SK-N-SH (cell line): ENCODE results near the gene GLT8D1. TPM values are rescaled to one million over a fixed set of nuclear protein-coding genes. Genes with fewer than 3 reads are reported as not detected.

Experiments used
- CTCF ChIA-PET: fragments of 300-600, 350-600 bp; formaldehyde crosslinking; extraction: SDS; loops from one replicate; lab custom pipeline; 2021; lab: Yijun Ruan, JAX
- POLR2A ChIA-PET: fragments of 350-600 bp; sonication (Branson Sonifier 250); formaldehyde crosslinking; extraction: SDS; loops from one replicate; lab custom pipeline; 2020; ENCODE audit warnings: antibody characterized with exemption, inconsistent platforms; lab: Yijun Ruan, JAX
- DNase-seq: peaks from one replicate; pipeline ENCODE4 v3.0.0; 2012
- H2AFZ ChIP-seq: fragments of 200-600 bp; sonication (generic); 2 replicates; pipeline ENCODE4 v1.8.1; 2016; ENCODE audit warnings: antibody characterized with exemption, mild to moderate bottlenecking, low read depth
- H3F3A ChIP-seq: fragments of 200-600 bp; sonication (generic); replicated peaks from 2 replicates; pipeline ENCODE3; 2016; ENCODE audit warnings: antibody characterized with exemption, mild to moderate bottlenecking; ENCODE audit not compliant: insufficient read depth
- H3K27ac ChIP-seq, 2 experiments: fragments of 200-500 bp in 1 of 2; fragments of 200-600 bp in 1 of 2; sonication (Bioruptor generic) in 1 of 2; sonication (generic), shearing (Covaris generic) in 1 of 2; 2 replicates each; pipeline versions ENCODE4 v1.5.1 to v1.6.1; 2014 to 2016; ENCODE audit warnings: low read depth in 2 of 2, inconsistent platforms in 1 of 2, low read length in 1 of 2, mild to moderate bottlenecking in 1 of 2, mixed read lengths in 1 of 2
- H3K27me3 ChIP-seq: fragments of 200-600 bp; sonication (generic), shearing (Covaris generic); 2 replicates; pipeline ENCODE4 v1.6.1; 2016; ENCODE audit warnings: mixed run types; ENCODE audit not compliant: insufficient read depth
- H3K36me3 ChIP-seq, 2 experiments: fragments of 200-500 bp in 1 of 2; fragments of 200-600 bp in 1 of 2; sonication (Bioruptor generic) in 1 of 2; sonication (generic) in 1 of 2; replicated peaks in 1 of 2; 2 replicates each; pipeline versions ENCODE3 to v1.5.1; 2014 to 2016; ENCODE audit warnings: low read length in 1 of 2, mild to moderate bottlenecking in 1 of 2; ENCODE audit not compliant: insufficient read depth in 2 of 2, control insufficient read depth in 1 of 2
- H3K4me1 ChIP-seq, 2 experiments: fragments of 200-500 bp in 1 of 2; fragments of 200-600 bp in 1 of 2; sonication (Bioruptor generic) in 1 of 2; sonication (generic), shearing (Covaris generic) in 1 of 2; 2 replicates each; pipeline versions ENCODE4 v1.5.1 to v1.6.1; 2014 to 2016; ENCODE audit warnings: low read depth in 1 of 2, low read length in 1 of 2, mixed run types in 1 of 2; ENCODE audit not compliant: insufficient read depth in 2 of 2, control insufficient read depth in 1 of 2
- H3K4me2 ChIP-seq: fragments of 200-600 bp; sonication (generic), shearing (Covaris generic); 2 replicates; pipeline ENCODE4 v1.6.1; 2017; ENCODE audit warnings: mixed run types
- H3K4me3 ChIP-seq, 2 experiments: fragments of 200-500 bp in 1 of 2; fragments of 200-600 bp in 1 of 2; sonication (Bioruptor generic) in 1 of 2; sonication (generic), shearing (Covaris generic) in 1 of 2; 2 replicates each; pipeline versions ENCODE4 v1.5.1 to v1.8.1; 2014 to 2016; ENCODE audit warnings: low read depth in 2 of 2, inconsistent platforms in 1 of 2, low read length in 1 of 2, mild to moderate bottlenecking in 1 of 2, mixed read lengths in 1 of 2, moderate library complexity in 1 of 2
- H3K79me2 ChIP-seq: fragments of 200-600 bp; sonication (generic); 2 replicates; pipeline ENCODE4 v1.8.1; 2017; ENCODE audit warnings: mild to moderate bottlenecking; ENCODE audit not compliant: insufficient read depth
- H3K9ac ChIP-seq: fragments of 200-600 bp; sonication (generic); 2 replicates; pipeline ENCODE4 v1.6.1; 2017; ENCODE audit warnings: mixed run types
- H3K9me2 ChIP-seq: fragments of 200-600 bp; sonication (generic); 2 replicates; pipeline ENCODE4 v1.6.1; 2017; ENCODE audit warnings: mixed run types
- H3K9me3 ChIP-seq: fragments of 200-600 bp; sonication (generic); 2 replicates; pipeline ENCODE4 v1.6.1; 2017; ENCODE audit warnings: mixed run types, mild to moderate bottlenecking, moderate library complexity
- H4K20me1 ChIP-seq: fragments of 200-600 bp; sonication (generic); 2 replicates; pipeline ENCODE4 v1.6.1; 2017; ENCODE audit warnings: mild to moderate bottlenecking, mixed run types; ENCODE audit not compliant: insufficient read depth
- ELF1 ChIP-seq: IDR thresholded peaks from 2 replicates; pipeline ENCODE4 v1.4.0; 2012
- EZH2phosphoT487 ChIP-seq: fragments of 200-600 bp; sonication (generic); IDR thresholded peaks from 2 replicates; pipeline ENCODE4 v1.6.1; 2017; ENCODE audit warnings: low read depth, mixed run types, mild to moderate bottlenecking, antibody characterized with exemption, moderate library complexity, borderline replicate concordance
- MXI1 ChIP-seq: IDR thresholded peaks from 2 replicates; pipeline ENCODE4 v1.6.1; 2012; ENCODE audit warnings: mild to moderate bottlenecking, low read depth, low read length, improper control_type of control experiment
- NFIC ChIP-seq: IDR thresholded peaks from 2 replicates; pipeline ENCODE4 v1.4.0; 2012; ENCODE audit warnings: borderline replicate concordance
- NRF1 ChIP-seq: IDR thresholded peaks from 2 replicates; pipeline ENCODE4 v1.6.1; 2012; ENCODE audit warnings: low read depth, mild to moderate bottlenecking, low read length
- RFX5 ChIP-seq: IDR thresholded peaks from 2 replicates; pipeline ENCODE4 v1.6.1; 2012; ENCODE audit warnings: mild to moderate bottlenecking, improper control_type of control experiment, low read length
- RXRA ChIP-seq: IDR thresholded peaks from 2 replicates; pipeline ENCODE4 v1.4.0; 2012; ENCODE audit warnings: low read depth, mild to moderate bottlenecking, borderline replicate concordance
- WGBS: methylation state at CpG from one replicate; pipeline ENCODE4 v1.1.6; 2017; ENCODE audit warnings: low lambda C conversion rate; 5-methylcytosine and 5-hydroxymethylcytosine counted together
- polyA plus RNA-seq, 3 experiments: library from polyadenylated mRNA; depleted of rRNA; stranded (reverse); fragments of >200 nt; gene quantifications; 2 replicates each; pipeline ENCODE4 v1.2.3, GENCODE V29; 2012
- TF ChIP-seq, protein P1 (sequence below): IDR thresholded peaks from 2 replicates; pipeline ENCODE4 v1.6.1; 2012; ENCODE audit warnings: mild to moderate bottlenecking, low read depth, low read length, moderate library complexity
- TF ChIP-seq, protein P2 (sequence below): IDR thresholded peaks from 2 replicates; pipeline ENCODE4 v1.4.0; 2012; ENCODE audit warnings: low read depth, borderline replicate concordance
- TF ChIP-seq, protein P3 (sequence below): IDR thresholded peaks from 2 replicates; pipeline ENCODE4 v1.4.0; 2012; ENCODE audit warnings: low read depth
- TF ChIP-seq, protein P4 (sequence below): fragments of 150-350 bp; IDR thresholded peaks from 2 replicates; pipeline ENCODE4 v1.6.1; 2016; ENCODE audit warnings: mild to moderate bottlenecking, low read depth, low read length
- TF ChIP-seq, protein P5 (sequence below): fragments of 200-600 bp; sonication (generic); IDR thresholded peaks from 2 replicates; pipeline ENCODE4 v1.6.1; 2017; ENCODE audit warnings: antibody characterized with exemption, mild to moderate bottlenecking, moderate library complexity
- TF ChIP-seq, protein P6 (sequence below): IDR thresholded peaks from 2 replicates; pipeline ENCODE4 v1.4.0; 2012; ENCODE audit warnings: low read depth, borderline replicate concordance

Gene GLT8D1
- polyA plus RNA-seq, 1 of the 3 experiments (the other 2 are of a cell fraction) = 102 TPM

DNA sequence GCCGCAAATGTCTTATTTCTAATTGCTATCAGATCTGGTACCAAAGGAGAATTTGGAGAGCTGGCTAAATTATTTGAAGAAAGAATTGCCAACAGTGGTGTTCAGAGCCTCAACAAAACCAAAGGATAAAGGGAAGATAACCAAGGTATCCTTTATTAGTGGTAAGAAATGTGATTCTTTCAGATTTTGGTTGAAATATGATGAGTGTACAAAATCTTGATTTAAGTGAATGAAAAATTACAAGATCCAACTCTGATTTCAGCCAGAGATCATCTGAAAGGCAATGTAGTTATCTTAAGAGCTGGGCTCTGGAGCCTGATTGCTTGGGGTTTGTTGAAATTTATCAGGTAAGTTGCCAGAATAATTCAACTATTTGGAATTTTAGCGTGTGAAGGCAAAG lies 15.0 kb downstream of the GLT8D1 start:
- H3K4me3 ChIP-seq = no peak overlapping the region
- 79% methylated on average over 2 of the region's 2 CpGs for WGBS
- H3K9me2 ChIP-seq = no peaks in the 10 kb centered on the region
- peaks cover 43% of the 10 kb centered on the region for H3F3A ChIP-seq
- no peak overlapping the region for H3K4me2 ChIP-seq
- peaks cover 79 to 86% of the 10 kb centered on the region in 2 experiments for H3K36me3 ChIP-seq
- H3K79me2 ChIP-seq = peaks cover 60% of the 10 kb centered on the region
- POLR2A ChIA-PET = no interaction called here
- H4K20me1 ChIP-seq = no peaks in the 10 kb centered on the region
- TF ChIP-seq, protein P1, sequence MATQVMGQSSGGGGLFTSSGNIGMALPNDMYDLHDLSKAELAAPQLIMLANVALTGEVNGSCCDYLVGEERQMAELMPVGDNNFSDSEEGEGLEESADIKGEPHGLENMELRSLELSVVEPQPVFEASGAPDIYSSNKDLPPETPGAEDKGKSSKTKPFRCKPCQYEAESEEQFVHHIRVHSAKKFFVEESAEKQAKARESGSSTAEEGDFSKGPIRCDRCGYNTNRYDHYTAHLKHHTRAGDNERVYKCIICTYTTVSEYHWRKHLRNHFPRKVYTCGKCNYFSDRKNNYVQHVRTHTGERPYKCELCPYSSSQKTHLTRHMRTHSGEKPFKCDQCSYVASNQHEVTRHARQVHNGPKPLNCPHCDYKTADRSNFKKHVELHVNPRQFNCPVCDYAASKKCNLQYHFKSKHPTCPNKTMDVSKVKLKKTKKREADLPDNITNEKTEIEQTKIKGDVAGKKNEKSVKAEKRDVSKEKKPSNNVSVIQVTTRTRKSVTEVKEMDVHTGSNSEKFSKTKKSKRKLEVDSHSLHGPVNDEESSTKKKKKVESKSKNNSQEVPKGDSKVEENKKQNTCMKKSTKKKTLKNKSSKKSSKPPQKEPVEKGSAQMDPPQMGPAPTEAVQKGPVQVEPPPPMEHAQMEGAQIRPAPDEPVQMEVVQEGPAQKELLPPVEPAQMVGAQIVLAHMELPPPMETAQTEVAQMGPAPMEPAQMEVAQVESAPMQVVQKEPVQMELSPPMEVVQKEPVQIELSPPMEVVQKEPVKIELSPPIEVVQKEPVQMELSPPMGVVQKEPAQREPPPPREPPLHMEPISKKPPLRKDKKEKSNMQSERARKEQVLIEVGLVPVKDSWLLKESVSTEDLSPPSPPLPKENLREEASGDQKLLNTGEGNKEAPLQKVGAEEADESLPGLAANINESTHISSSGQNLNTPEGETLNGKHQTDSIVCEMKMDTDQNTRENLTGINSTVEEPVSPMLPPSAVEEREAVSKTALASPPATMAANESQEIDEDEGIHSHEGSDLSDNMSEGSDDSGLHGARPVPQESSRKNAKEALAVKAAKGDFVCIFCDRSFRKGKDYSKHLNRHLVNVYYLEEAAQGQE = no peak
- TF ChIP-seq RFX5 (no peak), EZH2phosphoT487 (no peak), MXI1 (no peak), NRF1 (no peak), RXRA (no peak), ELF1 (no peak), NFIC (no peak)
- TF ChIP-seq, protein P2, sequence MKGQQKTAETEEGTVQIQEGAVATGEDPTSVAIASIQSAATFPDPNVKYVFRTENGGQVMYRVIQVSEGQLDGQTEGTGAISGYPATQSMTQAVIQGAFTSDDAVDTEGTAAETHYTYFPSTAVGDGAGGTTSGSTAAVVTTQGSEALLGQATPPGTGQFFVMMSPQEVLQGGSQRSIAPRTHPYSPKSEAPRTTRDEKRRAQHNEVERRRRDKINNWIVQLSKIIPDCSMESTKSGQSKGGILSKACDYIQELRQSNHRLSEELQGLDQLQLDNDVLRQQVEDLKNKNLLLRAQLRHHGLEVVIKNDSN = no peak
- TF ChIP-seq, protein P3, sequence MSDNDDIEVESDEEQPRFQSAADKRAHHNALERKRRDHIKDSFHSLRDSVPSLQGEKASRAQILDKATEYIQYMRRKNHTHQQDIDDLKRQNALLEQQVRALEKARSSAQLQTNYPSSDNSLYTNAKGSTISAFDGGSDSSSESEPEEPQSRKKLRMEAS = no peak
- TF ChIP-seq, protein P4, sequence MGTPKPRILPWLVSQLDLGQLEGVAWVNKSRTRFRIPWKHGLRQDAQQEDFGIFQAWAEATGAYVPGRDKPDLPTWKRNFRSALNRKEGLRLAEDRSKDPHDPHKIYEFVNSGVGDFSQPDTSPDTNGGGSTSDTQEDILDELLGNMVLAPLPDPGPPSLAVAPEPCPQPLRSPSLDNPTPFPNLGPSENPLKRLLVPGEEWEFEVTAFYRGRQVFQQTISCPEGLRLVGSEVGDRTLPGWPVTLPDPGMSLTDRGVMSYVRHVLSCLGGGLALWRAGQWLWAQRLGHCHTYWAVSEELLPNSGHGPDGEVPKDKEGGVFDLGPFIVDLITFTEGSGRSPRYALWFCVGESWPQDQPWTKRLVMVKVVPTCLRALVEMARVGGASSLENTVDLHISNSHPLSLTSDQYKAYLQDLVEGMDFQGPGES = no peak
- TF ChIP-seq, protein P5, sequence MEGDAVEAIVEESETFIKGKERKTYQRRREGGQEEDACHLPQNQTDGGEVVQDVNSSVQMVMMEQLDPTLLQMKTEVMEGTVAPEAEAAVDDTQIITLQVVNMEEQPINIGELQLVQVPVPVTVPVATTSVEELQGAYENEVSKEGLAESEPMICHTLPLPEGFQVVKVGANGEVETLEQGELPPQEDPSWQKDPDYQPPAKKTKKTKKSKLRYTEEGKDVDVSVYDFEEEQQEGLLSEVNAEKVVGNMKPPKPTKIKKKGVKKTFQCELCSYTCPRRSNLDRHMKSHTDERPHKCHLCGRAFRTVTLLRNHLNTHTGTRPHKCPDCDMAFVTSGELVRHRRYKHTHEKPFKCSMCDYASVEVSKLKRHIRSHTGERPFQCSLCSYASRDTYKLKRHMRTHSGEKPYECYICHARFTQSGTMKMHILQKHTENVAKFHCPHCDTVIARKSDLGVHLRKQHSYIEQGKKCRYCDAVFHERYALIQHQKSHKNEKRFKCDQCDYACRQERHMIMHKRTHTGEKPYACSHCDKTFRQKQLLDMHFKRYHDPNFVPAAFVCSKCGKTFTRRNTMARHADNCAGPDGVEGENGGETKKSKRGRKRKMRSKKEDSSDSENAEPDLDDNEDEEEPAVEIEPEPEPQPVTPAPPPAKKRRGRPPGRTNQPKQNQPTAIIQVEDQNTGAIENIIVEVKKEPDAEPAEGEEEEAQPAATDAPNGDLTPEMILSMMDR = no peak
- TF ChIP-seq, protein P6, sequence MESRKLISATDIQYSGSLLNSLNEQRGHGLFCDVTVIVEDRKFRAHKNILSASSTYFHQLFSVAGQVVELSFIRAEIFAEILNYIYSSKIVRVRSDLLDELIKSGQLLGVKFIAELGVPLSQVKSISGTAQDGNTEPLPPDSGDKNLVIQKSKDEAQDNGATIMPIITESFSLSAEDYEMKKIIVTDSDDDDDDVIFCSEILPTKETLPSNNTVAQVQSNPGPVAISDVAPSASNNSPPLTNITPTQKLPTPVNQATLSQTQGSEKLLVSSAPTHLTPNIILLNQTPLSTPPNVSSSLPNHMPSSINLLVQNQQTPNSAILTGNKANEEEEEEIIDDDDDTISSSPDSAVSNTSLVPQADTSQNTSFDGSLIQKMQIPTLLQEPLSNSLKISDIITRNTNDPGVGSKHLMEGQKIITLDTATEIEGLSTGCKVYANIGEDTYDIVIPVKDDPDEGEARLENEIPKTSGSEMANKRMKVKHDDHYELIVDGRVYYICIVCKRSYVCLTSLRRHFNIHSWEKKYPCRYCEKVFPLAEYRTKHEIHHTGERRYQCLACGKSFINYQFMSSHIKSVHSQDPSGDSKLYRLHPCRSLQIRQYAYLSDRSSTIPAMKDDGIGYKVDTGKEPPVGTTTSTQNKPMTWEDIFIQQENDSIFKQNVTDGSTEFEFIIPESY = no peak
- TF ChIP-seq, all 33 proteins: peak for 0
- no peak for DNase-seq
- Histone ChIP-seq H3K9ac (no peak overlapping the region), H3K9me3 (no peaks in the 10 kb centered on the region), H3K27me3 (no peaks in the 10 kb centered on the region), H3K27ac (peak overlapping the region in 1 of 2 experiments; percentile 6; a peak in 1 of 4 replicates), H3K4me1 (peaks cover 5 to 9% of the 10 kb centered on the region in 2 experiments; a peak in 2 of 4 replicates), H2AFZ (no peak overlapping the region)
- CTCF ChIA-PET = interaction anchor here (1.4 to 1.6 kb wide), 2 partner anchors 14 to 219 kb away, joined by 3 to 4 read pairs; no protein-coding TSS in a partner anchor
